HUES6 (cell line): ENCODE data around the gene C1QTNF3.
"Not testable (repeated sequence)": the region's sequence is repeated elsewhere in the genome, so short reads cannot be mapped to it uniquely, and the experiment has no call there.

ENCODE experiments used
- H3K27ac ChIP-seq: 2 replicates; pipeline ENCODE4 v1.7.0; 2013; ENCODE audit warnings: low read depth, mild to moderate bottlenecking, low read length, inconsistent platforms
- H3K27me3 ChIP-seq: 2 replicates; pipeline ENCODE4 v1.6.1; 2013; ENCODE audit warnings: low read length; ENCODE audit not compliant: control insufficient read depth, insufficient read depth
- H3K36me3 ChIP-seq: 2 replicates; pipeline ENCODE4 v1.6.1; 2013; ENCODE audit warnings: low read length; ENCODE audit not compliant: control insufficient read depth, insufficient read depth
- H3K4me1 ChIP-seq: 2 replicates; pipeline ENCODE4 v1.6.1; 2013; ENCODE audit warnings: low read length; ENCODE audit not compliant: control insufficient read depth, insufficient read depth
- H3K4me3 ChIP-seq: 2 replicates; pipeline ENCODE4 v1.5.1; 2013; ENCODE audit warnings: low read depth, low read length
- H3K9ac ChIP-seq: one replicate; pipeline ENCODE4 v1.6.1; 2013; ENCODE audit warnings: mild to moderate bottlenecking, low read length
- H3K9me3 ChIP-seq: 2 replicates; pipeline ENCODE4 v1.6.1; 2013; ENCODE audit warnings: low read depth, low read length; ENCODE audit not compliant: control insufficient read depth, insufficient read depth

Gene C1QTNF3, protein sequence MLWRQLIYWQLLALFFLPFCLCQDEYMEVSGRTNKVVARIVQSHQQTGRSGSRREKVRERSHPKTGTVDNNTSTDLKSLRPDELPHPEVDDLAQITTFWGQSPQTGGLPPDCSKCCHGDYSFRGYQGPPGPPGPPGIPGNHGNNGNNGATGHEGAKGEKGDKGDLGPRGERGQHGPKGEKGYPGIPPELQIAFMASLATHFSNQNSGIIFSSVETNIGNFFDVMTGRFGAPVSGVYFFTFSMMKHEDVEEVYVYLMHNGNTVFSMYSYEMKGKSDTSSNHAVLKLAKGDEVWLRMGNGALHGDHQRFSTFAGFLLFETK

DNA sequence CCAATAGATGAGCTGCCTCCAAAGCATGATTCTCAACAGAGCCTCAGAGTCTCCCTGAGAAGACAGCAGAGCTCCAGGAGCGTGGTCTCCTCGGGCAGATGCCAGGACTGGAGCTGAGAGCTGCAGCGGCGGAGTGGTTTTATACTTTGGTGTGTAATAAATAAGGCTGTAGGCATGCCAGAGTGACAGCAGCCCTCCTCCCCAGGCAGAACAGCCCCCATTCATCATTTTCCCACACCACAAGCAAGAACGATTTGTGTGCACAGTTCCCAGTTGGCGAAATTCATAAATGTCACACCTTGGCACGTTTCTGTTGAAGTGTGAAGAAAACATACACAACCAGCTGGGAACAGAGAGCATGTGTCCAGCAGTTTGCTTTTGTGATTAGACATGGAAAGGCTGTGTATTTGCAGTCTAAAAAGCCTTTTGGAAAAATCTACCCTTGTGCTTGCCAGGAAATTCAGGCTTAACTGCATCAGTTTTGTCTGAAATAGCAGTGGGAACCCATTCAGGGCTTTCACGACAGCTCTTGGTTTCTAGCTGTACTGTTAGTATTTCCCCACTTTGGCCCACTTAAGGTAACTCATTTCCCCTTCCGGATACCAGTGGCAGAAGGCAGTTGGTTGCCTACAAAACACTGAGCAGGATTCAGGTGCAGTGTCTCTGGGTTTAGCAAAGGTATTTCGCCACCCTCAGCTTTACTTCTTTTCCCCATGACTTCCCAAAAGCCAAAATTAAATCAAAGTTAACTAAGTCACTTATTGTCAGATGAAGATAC, at the start of gene C1QTNF3:
Gene C1QTNF3, minus strand, starts transcription at position 115 of the 778 bp plus-strand sequence. Its CDS starts 88 bp downstream, at position 27.
- Histone ChIP-seq H3K27ac (no peak within 1 kb of the TSS), H3K9me3 (peaks cover 3% of the 10 kb centered on the region; the same call in 1 of the 2 replicates)

DNA sequence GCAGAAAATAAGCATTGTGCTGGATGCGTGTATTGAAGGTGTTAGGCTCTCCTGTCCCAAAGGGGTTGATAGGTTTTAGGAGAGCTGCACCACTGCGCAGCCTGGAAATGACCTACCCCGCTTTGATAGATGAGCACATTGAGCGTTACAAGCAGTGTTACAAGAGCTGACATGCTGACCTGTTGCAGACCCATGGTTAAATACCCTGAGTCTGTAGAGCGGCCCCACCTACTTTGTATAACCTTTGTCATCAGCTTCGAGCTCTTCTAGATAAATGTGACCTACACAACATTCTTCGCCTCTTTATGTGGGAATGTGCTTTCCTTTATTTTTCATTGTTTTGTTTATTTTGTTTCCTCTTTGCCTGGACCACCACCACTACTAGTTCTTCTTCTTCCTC, 48.0 kb upstream of the C1QTNF3 start:
- not testable (repeated sequence) for H3K27ac ChIP-seq, H3K9ac ChIP-seq, H3K27me3 ChIP-seq, H3K9me3 ChIP-seq, H3K4me1 ChIP-seq, H3K4me3 ChIP-seq, H3K36me3 ChIP-seq

More for the DNA sequence above, at the start of gene C1QTNF3:
- no peak within 1 kb of the TSS for H3K4me3 ChIP-seq
- no peak within 1 kb of the TSS for H3K9ac ChIP-seq
- no peaks in the 10 kb centered on the region for H3K36me3 ChIP-seq
- H3K27me3 ChIP-seq: no peaks in the 10 kb centered on the region
- peaks cover 9% of the 10 kb centered on the region; the same call in 1 of the 2 replicates for H3K4me1 ChIP-seq

DNA sequence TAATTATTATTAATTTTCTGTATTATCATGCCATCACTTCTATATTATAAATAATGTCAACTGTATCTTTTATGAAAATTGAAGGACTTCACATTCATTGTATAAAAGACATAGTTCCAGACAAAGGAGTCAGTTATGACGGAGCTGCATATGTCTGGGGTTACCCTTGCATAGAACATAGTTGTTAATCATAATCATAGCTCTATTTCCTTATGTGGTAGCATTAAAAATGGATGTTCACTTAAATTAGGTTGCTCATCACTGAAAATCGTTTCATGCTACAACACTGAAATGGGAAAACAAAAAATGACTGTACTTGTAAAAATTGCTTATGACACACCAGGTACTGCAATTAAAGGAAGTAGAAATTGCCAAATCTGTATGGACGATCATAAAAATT, 46.8 kb upstream of the C1QTNF3 start:
- H3K9ac ChIP-seq, H3K4me3 ChIP-seq, H3K36me3 ChIP-seq, H3K27me3 ChIP-seq, H3K9me3 ChIP-seq, H3K4me1 ChIP-seq, H3K27ac ChIP-seq: not testable (repeated sequence)

DNA sequence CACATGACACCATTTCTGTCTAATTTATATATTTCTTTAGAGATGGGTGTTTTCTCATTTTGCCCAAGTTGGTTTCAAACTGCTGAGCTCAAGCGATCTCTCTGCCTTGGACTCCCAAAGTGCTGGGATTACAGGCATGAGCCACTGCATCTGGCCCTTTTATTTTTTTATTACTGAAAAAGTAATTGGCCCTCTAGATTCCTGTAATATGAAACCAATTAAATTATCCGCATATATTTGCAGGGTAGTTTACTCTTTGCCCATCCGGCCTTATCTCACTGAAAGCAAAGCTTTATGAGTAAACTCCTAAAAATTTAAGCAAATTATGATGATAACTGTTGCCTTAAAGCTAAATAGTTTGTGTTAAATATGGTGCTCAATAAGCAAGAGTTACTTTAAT, 44.7 kb upstream of the C1QTNF3 start:
- H3K9me3 ChIP-seq, H3K27ac ChIP-seq, H3K9ac ChIP-seq, H3K27me3 ChIP-seq, H3K4me3 ChIP-seq, H3K36me3 ChIP-seq, H3K4me1 ChIP-seq: not testable (repeated sequence)

DNA sequence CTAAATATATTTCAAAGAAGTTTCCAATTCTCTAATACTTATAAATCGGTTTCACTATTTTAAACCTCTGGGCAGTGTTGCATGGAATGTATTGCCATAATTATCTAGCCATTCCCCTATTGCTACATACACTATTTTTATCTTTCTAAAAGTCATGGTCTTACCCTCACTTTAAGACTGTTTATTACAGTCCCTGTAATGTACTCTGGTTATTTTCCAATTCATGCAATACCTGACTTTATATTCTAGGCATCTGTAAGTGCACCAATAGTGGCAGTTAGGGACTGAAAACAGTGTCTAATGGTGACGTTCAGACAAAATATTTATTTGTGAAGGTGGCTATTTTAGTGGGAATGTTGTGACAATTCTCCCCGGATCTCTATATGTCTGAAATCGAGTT, 40.9 kb upstream of the C1QTNF3 start:
- H3K4me3 ChIP-seq, H3K27me3 ChIP-seq, H3K9ac ChIP-seq, H3K4me1 ChIP-seq, H3K27ac ChIP-seq, H3K9me3 ChIP-seq, H3K36me3 ChIP-seq: not testable (repeated sequence)

DNA sequence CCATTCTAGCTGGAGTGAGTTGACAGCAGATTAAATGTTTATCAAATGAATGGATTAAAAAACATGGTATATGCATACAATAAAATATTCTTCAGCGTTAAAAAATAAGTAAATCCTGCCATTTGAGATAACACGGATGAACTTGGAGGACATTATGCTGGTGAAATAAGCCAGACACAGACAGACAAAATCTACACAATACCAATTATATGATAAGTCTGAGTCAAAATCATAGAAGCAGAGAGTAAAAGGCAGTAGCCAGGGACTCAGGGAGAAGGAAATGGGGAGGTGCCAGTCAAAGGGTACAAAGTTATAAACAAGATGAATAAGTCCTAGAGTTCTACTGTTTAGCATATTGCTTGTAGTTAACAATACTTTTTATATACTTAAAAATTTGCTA, 36.5 kb upstream of the C1QTNF3 start:
- H3K27ac ChIP-seq, H3K9me3 ChIP-seq, H3K4me3 ChIP-seq, H3K4me1 ChIP-seq, H3K9ac ChIP-seq, H3K36me3 ChIP-seq, H3K27me3 ChIP-seq: not testable (repeated sequence)

DNA sequence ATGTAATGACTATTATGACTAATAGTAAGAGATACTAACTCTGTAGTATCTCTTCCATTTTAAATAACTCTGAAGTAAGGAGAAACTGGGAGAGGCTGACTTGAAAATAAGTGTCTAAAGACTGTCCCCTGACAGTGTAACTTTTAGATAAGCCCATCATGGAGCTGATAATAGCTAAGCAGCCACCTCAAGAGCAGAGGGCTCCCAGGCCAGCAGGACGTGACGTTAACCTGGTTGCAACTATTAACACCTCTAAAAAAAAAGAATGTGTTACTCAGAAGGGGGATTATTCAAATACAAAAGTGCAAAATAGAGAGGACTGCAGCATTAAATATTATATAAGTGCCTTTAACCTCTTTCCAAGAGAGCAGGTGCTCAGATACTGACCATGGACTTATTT, 34.6 kb upstream of the C1QTNF3 start:
- H3K4me3 ChIP-seq, H3K27me3 ChIP-seq, H3K9ac ChIP-seq, H3K4me1 ChIP-seq, H3K36me3 ChIP-seq, H3K9me3 ChIP-seq, H3K27ac ChIP-seq: not testable (repeated sequence)

DNA sequence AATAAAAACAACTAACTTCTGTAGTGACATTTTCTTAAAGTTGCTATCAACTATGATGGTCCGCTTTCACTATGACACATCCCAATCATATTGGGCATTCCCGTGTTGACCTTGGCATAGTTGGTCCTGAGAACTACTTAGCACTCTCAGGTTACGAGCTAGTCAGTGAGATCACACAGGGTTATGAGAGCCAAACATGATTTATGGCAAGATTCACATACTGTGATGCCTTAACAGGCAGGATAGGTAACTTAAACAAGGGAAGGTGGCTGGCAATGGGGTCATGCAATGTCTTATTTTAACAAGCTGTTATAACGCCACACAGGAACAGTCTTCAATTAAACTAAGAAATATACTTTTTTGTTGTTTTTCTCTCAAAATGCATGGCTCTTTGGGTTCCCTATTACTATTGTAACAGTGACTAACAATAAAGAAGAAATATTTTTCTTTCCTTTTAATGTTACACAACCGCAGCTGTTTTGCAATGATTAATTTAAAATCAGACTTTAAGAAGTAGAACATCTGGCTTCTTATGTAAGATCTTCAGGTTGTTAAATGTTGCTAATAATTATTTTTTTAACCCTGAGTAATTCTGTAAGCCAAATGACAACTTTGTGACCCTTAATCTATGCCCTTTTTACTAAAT, 33.8 kb upstream of the C1QTNF3 start:
- not testable (repeated sequence) for H3K4me3 ChIP-seq, H3K4me1 ChIP-seq, H3K27ac ChIP-seq, H3K27me3 ChIP-seq, H3K9ac ChIP-seq, H3K36me3 ChIP-seq, H3K9me3 ChIP-seq

DNA sequence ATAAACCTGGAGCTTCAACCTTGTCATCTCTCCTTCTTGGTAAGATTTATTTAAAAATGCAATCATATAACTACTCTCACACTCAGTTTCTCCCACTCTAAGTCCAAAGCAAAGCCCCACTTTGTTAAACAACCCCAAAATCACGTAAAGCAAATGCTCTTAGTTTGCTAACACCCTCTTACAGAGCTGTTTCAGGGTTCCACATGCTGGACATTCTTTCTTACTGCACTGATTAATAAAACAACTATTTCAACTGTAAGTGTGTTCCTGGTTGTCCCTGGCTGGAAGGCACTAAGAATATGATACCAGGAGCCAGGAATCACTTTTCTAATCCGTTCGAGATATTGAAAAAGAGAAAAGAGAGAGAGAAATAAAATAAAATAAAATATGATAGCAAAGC, 31.5 kb upstream of the C1QTNF3 start:
- not testable (repeated sequence) for H3K27me3 ChIP-seq, H3K9ac ChIP-seq, H3K9me3 ChIP-seq, H3K27ac ChIP-seq, H3K36me3 ChIP-seq, H3K4me3 ChIP-seq, H3K4me1 ChIP-seq

DNA sequence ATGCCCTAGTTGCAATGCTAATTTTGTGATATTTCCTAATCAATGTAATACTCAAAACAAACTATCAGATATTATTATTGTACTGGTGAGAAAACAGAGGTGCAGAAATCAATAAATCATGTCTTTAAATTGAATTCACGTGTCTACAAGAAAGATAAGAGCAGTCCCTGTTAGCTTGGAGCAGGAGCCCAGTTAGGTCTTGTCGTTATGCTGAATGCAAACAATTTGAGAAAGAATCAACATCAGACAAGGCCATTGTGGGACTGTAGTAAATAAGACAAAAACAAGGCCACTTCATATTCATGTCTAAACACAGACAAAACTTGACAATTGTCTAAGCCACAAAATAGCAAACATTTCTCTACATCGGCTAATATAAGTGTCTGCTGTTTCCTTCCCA, 31.1 kb upstream of the C1QTNF3 start:
- H3K4me1 ChIP-seq, H3K4me3 ChIP-seq, H3K36me3 ChIP-seq, H3K9ac ChIP-seq, H3K27me3 ChIP-seq, H3K9me3 ChIP-seq, H3K27ac ChIP-seq: not testable (repeated sequence)

DNA sequence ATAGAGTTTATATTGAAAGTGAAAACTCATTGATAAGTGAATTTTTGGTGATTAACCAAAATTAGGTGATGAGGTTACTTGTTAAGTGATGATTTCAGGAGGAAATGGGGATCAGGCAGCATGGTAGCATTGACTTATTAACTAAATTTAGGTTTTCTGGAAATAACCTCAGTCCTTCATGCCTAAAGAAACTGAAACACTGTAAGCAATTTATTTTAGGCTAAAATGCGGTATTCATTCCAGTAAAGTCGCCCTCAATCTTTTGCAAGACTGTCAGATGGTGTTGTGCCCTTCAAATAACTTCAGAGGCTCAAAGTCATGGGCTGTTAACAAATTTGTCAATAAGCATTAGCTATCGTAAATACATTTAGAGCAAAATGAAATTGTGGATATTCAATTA, 27.6 kb upstream of the C1QTNF3 start:
- not testable (repeated sequence) for H3K27me3 ChIP-seq, H3K27ac ChIP-seq, H3K9me3 ChIP-seq, H3K4me1 ChIP-seq, H3K4me3 ChIP-seq, H3K36me3 ChIP-seq, H3K9ac ChIP-seq
